DOHH2 (cell line): ENCODE results near the gene GAPT.

Experiments
- CTCF ChIP-seq: fragments of 200-600 bp; sonication (generic); IDR thresholded peaks from one replicate; pipeline ENCODE4 v1.5.1; 2014; ENCODE audit warnings: antibody characterized with exemption, mild to moderate bottlenecking, low read depth, low read length; ENCODE audit not compliant: poor library complexity, severe bottlenecking
- EZH2phosphoT487 ChIP-seq: fragments of 200-600 bp; sonication (generic); IDR thresholded peaks from 2 replicates; pipeline ENCODE4 v1.6.1; 2017; ENCODE audit warnings: borderline replicate concordance, mild to moderate bottlenecking, antibody characterized with exemption, low read length, moderate library complexity, mixed read lengths

GRCh38 chr5:58523956-58524355 is 32.7 kb downstream of the GAPT start:
- no peak for TF ChIP-seq CTCF
- TF ChIP-seq EZH2phosphoT487: no peak
